Colonic mucosa (tissue), 4 donors: ENCODE measurements around the gene PTGFRN. TPM values are rescaled to one million over a fixed set of nuclear protein-coding genes. Genes with fewer than 3 reads are reported as not detected.

Source experiments
- DNase-seq: peaks from one replicate; pipeline ENCODE4 v3.0.0-alpha.2; 2020
- H3K27ac ChIP-seq: fragments of 200-600 bp; one replicate; pipeline ENCODE4 v1.8.0; 2021
- H3K27me3 ChIP-seq: fragments of 200-600 bp; one replicate; pipeline ENCODE4 v1.8.0; 2021
- H3K36me3 ChIP-seq: fragments of 200-600 bp; one replicate; pipeline ENCODE4 v1.8.0; 2021
- H3K4me1 ChIP-seq: fragments of 200-600 bp; one replicate; pipeline ENCODE4 v1.8.0; 2021; ENCODE audit warnings: mild to moderate bottlenecking
- H3K4me3 ChIP-seq: fragments of 200-600 bp; one replicate; pipeline ENCODE4 v1.8.0; 2021
- H3K9ac ChIP-seq, 2 donors: one replicate each; pipeline ENCODE4 v1.7.0; 2013; ENCODE audit warnings: control low read depth in 2 of 2, low read depth in 2 of 2, low read length in 2 of 2
- H3K9me3 ChIP-seq: fragments of 200-600 bp; one replicate; pipeline ENCODE4 v1.8.0; 2021
- CTCF ChIP-seq: fragments of 200-600 bp; IDR thresholded peaks from one replicate; pipeline ENCODE4 v1.8.0; 2022; ENCODE audit warnings: antibody characterized with exemption, mild to moderate bottlenecking
- intact Hi-C: fragments of 100-400 bp; cut with DNase I; formaldehyde crosslinking; loops from one replicate; pipeline ENCODE4 v1.14.1; 2022
- total RNA-seq, 2 donors: library from RNA; stranded (reverse); fragmentation: NEBNext Ultra II Directional in 1 of 2; extraction: Animal tissue kit (Norgen Biotek cat#: 25700) in 1 of 2; gene quantifications; one replicate each; pipeline ENCODE4 v1.2.1, GENCODE V29; 2021
- donor health status: healthy.
- donor health status: DM: no; HTN: no; CAD: no.
- donor health status: DM: no; HTN: no; CAD: no.

PTGFRN gene
- total RNA-seq, 2 donors from 2014 or later = 94.9 TPM

- DNase-seq = no peak
- Histone ChIP-seq H3K36me3 (no peaks in the 10 kb centered on the region), H3K27me3 (no peaks in the 10 kb centered on the region), H3K4me1 (no peaks in the 10 kb centered on the region), H3K9ac (no peak overlapping the region), H3K4me3 (no peak overlapping the region), H3K9me3 (no peaks in the 10 kb centered on the region), H3K27ac (no peak overlapping the region)
- no peak for TF ChIP-seq CTCF
- intact Hi-C loops = no loop called here
These were observed 126.3 kb downstream of the PTGFRN start for GRCh38 chr1:117036018-117036461.

- no peaks in the 10 kb centered on the region for H3K27me3 ChIP-seq
- no peak for TF ChIP-seq CTCF
- intact Hi-C loops = no loop called here
- no peak overlapping the region for H3K9ac ChIP-seq
- H3K4me3 ChIP-seq = no peak overlapping the region
- no peaks in the 10 kb centered on the region for H3K36me3 ChIP-seq
- DNase-seq = no peak
- no peak overlapping the region for H3K27ac ChIP-seq
- H3K4me1 ChIP-seq = no peaks in the 10 kb centered on the region
- no peaks in the 10 kb centered on the region for H3K9me3 ChIP-seq
These were observed 128.1 kb downstream of the PTGFRN start for GRCh38 chr1:117037802-117038201.

- Histone ChIP-seq H3K4me3 (no peak overlapping the region), H3K9me3 (no peaks in the 10 kb centered on the region), H3K27ac (no peak overlapping the region), H3K9ac (no peak overlapping the region), H3K36me3 (no peaks in the 10 kb centered on the region), H3K27me3 (no peaks in the 10 kb centered on the region), H3K4me1 (no peaks in the 10 kb centered on the region)
- intact Hi-C loops = no loop called here
- no peak for TF ChIP-seq CTCF
- no peak for DNase-seq
These were observed 128.5 kb downstream of the PTGFRN start for GRCh38 chr1:117038236-117038635.

Other genes starting within 250 kb of the PTGFRN start
- 10 to 100 TPM; 21.4 to 30.6 TPM for gene IGSF3, start 242.2 kb upstream of the PTGFRN start, total RNA-seq
- 1 to 10 TPM; 2.9 to 3.8 TPM for gene CD2, start 155.5 kb upstream of the PTGFRN start, total RNA-seq
- 1 to 10 TPM; 1.8 to 1.9 TPM for gene CD101, start 91.8 kb downstream of the PTGFRN start, total RNA-seq
- gene TTF2, start 150.4 kb downstream of the PTGFRN start, total RNA-seq = 10 to 100 TPM; 25.0 to 50.5 TPM
- 1 to 10 TPM; 1.2 to 4.1 TPM for gene TRIM45, start 211.8 kb downstream of the PTGFRN start, total RNA-seq